Liver (tissue), 9 donors: Measurements from ENCODE around the gene FER1L5. TPM values are rescaled to one million over a fixed set of nuclear protein-coding genes. Genes with fewer than 3 reads are reported as not detected.

Source experiments
- DNase-seq: peaks from one replicate; pipeline ENCODE4 v3.0.0-alpha.2; 2017; ENCODE audit warnings: low spot score
- H3K27ac ChIP-seq, 2 donors: one replicate each; pipeline ENCODE4 v1.7.0; 2013; ENCODE audit warnings: inconsistent platforms in 2 of 2, low read length in 2 of 2, control low read depth in 1 of 2, low read depth in 1 of 2, mild to moderate bottlenecking in 1 of 2
- H3K27me3 ChIP-seq, 4 donors: one replicate each; pipeline versions ENCODE4 v1.6.1 to v1.7.0; 2013; ENCODE audit warnings: low read length in 3 of 4, inconsistent platforms in 1 of 4, mild to moderate bottlenecking in 1 of 4, moderate library complexity in 1 of 4; ENCODE audit not compliant: control insufficient read depth in 4 of 4, insufficient read depth in 4 of 4
- H3K36me3 ChIP-seq, 4 donors: one replicate each; pipeline versions ENCODE4 v1.6.1 to v1.7.0; 2013; ENCODE audit warnings: low read length in 3 of 4, mild to moderate bottlenecking in 3 of 4, low read depth in 1 of 4, moderate library complexity in 1 of 4; ENCODE audit not compliant: control insufficient read depth in 4 of 4, insufficient read depth in 3 of 4
- H3K4me1 ChIP-seq, 4 donors: one replicate each; pipeline versions ENCODE4 v1.6.1 to v1.7.0; 2013; ENCODE audit warnings: low read length in 3 of 4, mild to moderate bottlenecking in 3 of 4, moderate library complexity in 1 of 4; ENCODE audit not compliant: control insufficient read depth in 4 of 4, insufficient read depth in 4 of 4
- H3K4me3 ChIP-seq, 3 donors: one replicate each; pipeline versions ENCODE4 v1.6.1 to v1.7.0; 2013; ENCODE audit warnings: low read length in 3 of 3, control low read depth in 1 of 3, low read depth in 1 of 3, mild to moderate bottlenecking in 1 of 3
- H3K9ac ChIP-seq, 2 donors: one replicate each; pipeline ENCODE4 v1.7.0; 2013; ENCODE audit warnings: low read length in 2 of 2, mild to moderate bottlenecking in 2 of 2, moderate library complexity in 2 of 2, control low read depth in 1 of 2, low read depth in 1 of 2
- H3K9me3 ChIP-seq, 4 donors: one replicate each; pipeline versions ENCODE4 v1.6.1 to v1.7.0; 2013; ENCODE audit warnings: low read length in 3 of 4; ENCODE audit not compliant: control insufficient read depth in 4 of 4
- ATF3 ChIP-seq: IDR thresholded peaks from 2 replicates; pipeline ENCODE4 v1.6.1; 2016; ENCODE audit warnings: antibody characterized with exemption
- CTCF ChIP-seq: fragments of 150-350 bp; IDR thresholded peaks from 2 replicates; pipeline ENCODE4 v1.5.1; 2017; ENCODE audit warnings: improper control_type of control experiment, low read depth, low read length; ENCODE audit not compliant: missing input control
- EGR1 ChIP-seq, 2 donors: IDR thresholded peaks; 2 replicates each; pipeline ENCODE4 v1.6.1; 2016 to 2018; ENCODE audit warnings: antibody characterized with exemption in 2 of 2, low read depth in 2 of 2
- FOXA2 ChIP-seq: IDR thresholded peaks from 2 replicates; pipeline ENCODE4 v1.6.1; 2016; ENCODE audit warnings: antibody characterized with exemption
- GABPA ChIP-seq, 2 donors: IDR thresholded peaks in 1 of 2; conservative IDR thresholded peaks in 1 of 2; 2 replicates each; pipeline ENCODE4 v1.6.1; 2016; ENCODE audit warnings: antibody characterized with exemption in 2 of 2, mild to moderate bottlenecking in 1 of 2, moderate library complexity in 1 of 2
- HNF4G ChIP-seq: IDR thresholded peaks from 2 replicates; pipeline ENCODE4 v1.6.1; 2016; ENCODE audit warnings: antibody characterized with exemption
- JUND ChIP-seq, 2 donors: IDR thresholded peaks; 2 replicates each; pipeline ENCODE4 v1.6.1; 2016; ENCODE audit warnings: antibody characterized with exemption in 2 of 2
- MAX ChIP-seq: IDR thresholded peaks from 2 replicates; pipeline ENCODE4 v1.6.1; 2016; ENCODE audit warnings: antibody characterized with exemption
- NR2F2 ChIP-seq: IDR thresholded peaks from 2 replicates; pipeline ENCODE4 v1.6.1; 2016; ENCODE audit warnings: antibody characterized with exemption
- RAD21 ChIP-seq, 2 donors: IDR thresholded peaks; 2 replicates each; pipeline ENCODE4 v1.6.1; 2016; ENCODE audit warnings: antibody characterized with exemption in 2 of 2, mild to moderate bottlenecking in 2 of 2
- REST ChIP-seq: IDR thresholded peaks from 2 replicates; pipeline ENCODE4 v1.6.1; 2016; ENCODE audit warnings: antibody characterized with exemption, mild to moderate bottlenecking
- RXRA ChIP-seq, 2 donors: IDR thresholded peaks; 2 replicates each; pipeline ENCODE4 v1.6.1; 2017 to 2018; ENCODE audit warnings: antibody characterized with exemption in 2 of 2, mild to moderate bottlenecking in 1 of 2
- SP1 ChIP-seq: IDR thresholded peaks from 2 replicates; pipeline ENCODE4 v1.6.1; 2018; ENCODE audit warnings: antibody characterized with exemption, mild to moderate bottlenecking
- TAF1 ChIP-seq: conservative IDR thresholded peaks from 2 replicates; pipeline ENCODE4 v1.6.1; 2016; ENCODE audit warnings: antibody characterized with exemption, mild to moderate bottlenecking
- YY1 ChIP-seq: IDR thresholded peaks from 2 replicates; pipeline ENCODE4 v1.6.1; 2016; ENCODE audit warnings: antibody characterized with exemption, mild to moderate bottlenecking
- WGBS: extraction: QIAGEN DNeasy Blood & Tissue Kit; methylation state at CpG from one replicate; pipeline ENCODE4 v1.1.7; 2013; 5-methylcytosine and 5-hydroxymethylcytosine counted together
- polyA plus RNA-seq, 2 donors: library from polyadenylated mRNA; stranded (reverse) in 1 of 2; unstranded in 1 of 2; fragments of 200-250 nt in 1 of 2; fragments of >200 nt in 1 of 2; fragmentation: Nextera tagmentation in 1 of 2; extraction: Ambion mirVana in 1 of 2; gene quantifications; one replicate each; pipeline versions ENCODE4 v1.2.1 to v1.2.3, GENCODE V29; 2013 to 2015
- total RNA-seq, 2 donors: library from RNA; depleted of rRNA; stranded (reverse); fragments of >200 nt; gene quantifications; one replicate each; pipeline ENCODE4 v1.2.3, GENCODE V29; 2014
- donor health status: healthy.
- donor health status: healthy.
- donor health status: healthy.
- donor health status: healthy.
- donor health status: healthy.

Gene FER1L5
- total and polyA plus RNA-seq, 4 donors: under 0.01 TPM; not detected in 3

- Histone ChIP-seq H3K27me3 (no peaks in the 10 kb centered on the region), H3K4me1 (peaks cover 4 to 9% (median 6%) of the 10 kb centered on the region in 4 donors), H3K36me3 (peaks cover 4 to 30% (median 11%) of the 10 kb centered on the region in 4 donors), H3K27ac (no peak overlapping the region), H3K9me3 (no peaks in the 10 kb centered on the region), H3K9ac (no peak overlapping the region), H3K4me3 (no peak overlapping the region)
- no peak for DNase-seq
- WGBS: 90% methylated on average over 3 of the region's 3 CpGs
- no peak for TF ChIP-seq MAX
- TF ChIP-seq CTCF: no peak
- no peak for TF ChIP-seq ATF3
- no peak for TF ChIP-seq YY1
- no peak for TF ChIP-seq RXRA (IDR thresholded peaks at IDR 0.05)
- TF ChIP-seq EGR1 (IDR thresholded peaks at IDR 0.05; ENCODE audit: low read depth in 2 of 2): no peak
- no peak for TF ChIP-seq HNF4G
Observed at GRCh38 chr2:96623116-96623515, 19.4 kb upstream of the FER1L5 start.

GRCh38 chr2:96625571-96626552, 16.7 kb upstream of the FER1L5 start:
- Histone ChIP-seq H3K27ac (no peak overlapping the region), H3K9ac (no peak overlapping the region), H3K4me1 (no peaks in the 10 kb centered on the region), H3K36me3 (peaks cover 6 to 26% (median 15%) of the 10 kb centered on the region in 4 donors), H3K27me3 (no peaks in the 10 kb centered on the region), H3K9me3 (no peaks in the 10 kb centered on the region), H3K4me3 (no peak overlapping the region)
- WGBS: 76% methylated on average over 5 of the region's 5 CpGs
- no peak for DNase-seq
- no peak for TF ChIP-seq NR2F2
- TF ChIP-seq YY1: no peak
- TF ChIP-seq REST: no peak
- no peak for TF ChIP-seq ATF3
- TF ChIP-seq EGR1 (IDR thresholded peaks at IDR 0.05; ENCODE audit: low read depth in 2 of 2): no peak
- TF ChIP-seq CTCF: no peak
- TF ChIP-seq GABPA (IDR thresholded peaks at IDR 0.05 in 1 of 2, conservative IDR thresholded peaks at IDR 0.05 in 1 of 2): no peak
- TF ChIP-seq JUND (IDR thresholded peaks at IDR 0.05): no peak
- TF ChIP-seq RAD21 (IDR thresholded peaks at IDR 0.05): no peak
- no peak for TF ChIP-seq SP1
- no peak for TF ChIP-seq TAF1
- TF ChIP-seq FOXA2: no peak
- TF ChIP-seq HNF4G: no peak
